KOPT-K1 (cell line): ENCODE data around the gene DCAF4.

Source experiments
- H3K27ac ChIP-seq: fragments of 200-600 bp; sonication (generic); 2 replicates; pipeline ENCODE4 v1.5.1; 2016; ENCODE audit warnings: antibody characterized with exemption, mild to moderate bottlenecking, low read depth, low read length; ENCODE audit not compliant: poor library complexity, severe bottlenecking
- H3K36me3 ChIP-seq: fragments of 200-600 bp; sonication (generic); 2 replicates; pipeline ENCODE4 v1.5.1; 2017; ENCODE audit warnings: antibody characterized with exemption, mild to moderate bottlenecking, low read length, moderate library complexity; ENCODE audit not compliant: insufficient read depth
- H3K9me3 ChIP-seq: fragments of 200-600 bp; sonication (generic); 2 replicates; pipeline ENCODE4 v1.5.1; 2017; ENCODE audit warnings: antibody characterized with exemption, low read length, mild to moderate bottlenecking; ENCODE audit not compliant: insufficient read depth, poor library complexity, severe bottlenecking

DCAF4 gene

DNA sequence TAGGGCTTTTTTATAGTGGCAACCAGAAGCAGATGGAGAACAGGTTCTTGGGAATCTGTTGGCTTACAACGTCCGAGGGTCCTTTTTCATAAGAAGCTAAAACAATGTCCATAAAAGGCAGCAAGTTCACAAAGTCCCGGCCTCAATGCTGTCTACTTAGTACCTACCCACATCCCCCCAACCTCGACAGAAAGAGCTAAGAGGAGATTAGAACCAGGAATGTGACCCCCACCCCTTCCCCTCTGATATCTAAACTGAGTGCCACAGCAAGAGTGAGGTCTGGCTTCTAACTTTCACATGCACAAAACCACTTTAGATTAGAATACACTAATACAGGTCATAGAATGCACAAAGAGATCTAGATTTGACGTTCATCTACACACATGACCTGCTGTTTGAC, 36.9 kb upstream of the DCAF4 start:
- no peak overlapping the region for H3K27ac ChIP-seq
- H3K36me3 ChIP-seq = no peaks in the 10 kb centered on the region

GRCh38 chr14:72891666-72892102, 34.6 kb upstream of the DCAF4 start:
- no peaks in the 10 kb centered on the region for H3K36me3 ChIP-seq
- no peaks in the 10 kb centered on the region for H3K9me3 ChIP-seq
- H3K27ac ChIP-seq = no peak overlapping the region

More for the DNA sequence above, 36.9 kb upstream of the DCAF4 start:
- H3K9me3 ChIP-seq = no peaks in the 10 kb centered on the region

GRCh38 chr14:72892103-72892878, 34.0 kb upstream of the DCAF4 start:
- H3K27ac ChIP-seq = peak overlapping the region; percentile 77

GRCh38 chr14:72892879-72893635, 33.2 kb upstream of the DCAF4 start:
- peak overlapping the region; percentile 77 for H3K27ac ChIP-seq
- H3K9me3 ChIP-seq = no peaks in the 10 kb centered on the region
- H3K36me3 ChIP-seq = no peaks in the 10 kb centered on the region

More at GRCh38 chr14:72892103-72892878, 34.0 kb upstream of the DCAF4 start:
- Histone ChIP-seq H3K9me3 (no peaks in the 10 kb centered on the region), H3K36me3 (no peaks in the 10 kb centered on the region)

DNA sequence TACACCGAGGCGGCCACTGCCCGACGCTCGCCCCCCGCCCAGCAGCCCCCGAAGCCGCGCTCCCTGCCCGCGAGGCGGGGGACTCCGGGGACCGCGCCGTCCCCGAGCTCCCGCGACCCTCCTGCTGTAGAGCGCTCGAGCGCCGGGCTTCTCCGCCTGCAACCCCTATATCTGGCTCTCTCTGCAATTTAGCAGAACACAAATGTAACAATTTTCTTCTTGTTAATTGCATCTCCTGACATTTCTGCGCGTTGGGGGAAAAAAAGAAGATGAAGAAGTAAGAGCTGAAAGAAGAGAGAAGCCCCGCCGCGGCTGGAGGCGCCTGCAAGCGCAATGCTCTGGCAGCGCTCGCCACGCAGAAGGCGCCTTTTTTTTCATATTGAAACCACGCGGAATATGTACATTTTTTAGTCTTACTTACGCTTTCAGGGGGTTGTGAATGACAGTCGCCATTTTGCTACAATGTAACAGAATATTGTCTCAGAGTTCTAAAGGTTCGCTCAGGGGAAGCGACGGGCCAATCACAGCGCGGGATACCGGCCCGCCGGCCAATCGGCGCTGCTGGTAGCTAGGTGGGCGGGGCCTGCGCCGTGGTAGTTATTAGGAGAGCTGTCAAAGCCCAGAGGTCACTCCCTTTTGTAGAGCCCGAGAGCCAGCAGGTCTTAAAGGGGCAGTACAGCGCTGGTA, 32.5 kb upstream of the DCAF4 start, which contains the start of gene DPF3:
Gene DPF3, minus strand, starts transcription at position 466 of the 687 bp plus-strand sequence. Its CDS starts 13 bp downstream, at position 453.
- H3K9me3 ChIP-seq = no peaks in the 10 kb centered on the region
- H3K27ac ChIP-seq = peak within 1 kb of the TSS; percentile 77
- H3K36me3 ChIP-seq = no peaks in the 10 kb centered on the region

DNA sequence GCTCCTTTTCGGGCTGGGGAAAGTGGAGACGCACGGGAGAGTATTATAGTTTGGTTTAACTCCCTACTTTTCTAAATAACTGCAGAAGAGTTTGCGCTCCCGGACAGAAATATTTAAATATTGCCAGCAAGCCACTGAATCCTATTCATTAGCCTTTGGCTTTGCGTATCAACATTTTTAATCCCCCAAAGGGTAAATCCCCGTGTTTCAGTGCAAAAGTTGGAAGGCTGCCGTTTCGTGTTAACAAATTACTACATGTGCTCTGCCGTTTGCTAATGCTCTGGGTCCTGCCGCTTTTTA, 32.0 kb upstream of the DCAF4 start:
- Histone ChIP-seq H3K9me3 (no peaks in the 10 kb centered on the region), H3K36me3 (no peaks in the 10 kb centered on the region), H3K27ac (peak overlapping the region; percentile 77)

DNA sequence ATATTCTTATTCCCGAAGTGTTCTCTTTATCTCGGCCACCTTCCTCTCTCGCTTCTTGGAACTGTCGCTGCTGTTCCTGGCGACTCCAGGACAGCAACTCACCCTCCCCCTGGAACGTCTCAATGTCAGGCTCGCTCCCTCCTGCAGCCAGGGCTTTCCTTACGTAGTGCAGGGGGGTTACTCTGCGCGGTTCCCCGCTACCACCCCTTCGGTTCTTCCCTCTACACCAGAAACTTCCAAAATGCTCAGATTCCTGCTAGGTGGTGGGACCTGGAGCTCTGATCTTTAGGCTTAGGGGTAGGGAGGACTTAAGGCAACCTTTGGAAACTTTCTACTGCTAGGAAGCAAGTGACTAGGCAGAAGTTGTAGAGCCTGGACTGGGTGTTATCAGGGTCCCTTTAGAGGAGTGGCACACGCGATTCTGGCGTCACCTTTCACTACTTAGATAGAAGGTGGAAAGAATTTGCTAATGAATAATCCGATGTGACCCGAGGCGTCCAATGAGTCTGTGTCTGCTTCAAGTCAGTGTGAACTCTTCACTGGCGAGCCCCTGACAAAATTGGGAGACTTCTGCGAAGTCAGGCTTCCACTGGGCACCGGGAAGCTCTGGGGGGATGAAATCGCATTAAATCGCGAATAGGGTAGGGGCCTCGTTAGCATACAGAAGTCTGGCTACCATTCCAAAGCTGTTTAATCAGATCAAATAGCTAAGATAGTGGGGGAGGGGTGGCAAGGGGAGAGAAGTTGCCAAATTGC, 31.5 kb upstream of the DCAF4 start:
- Histone ChIP-seq H3K27ac (peak overlapping the region; percentile 77), H3K9me3 (no peaks in the 10 kb centered on the region), H3K36me3 (no peaks in the 10 kb centered on the region)

- peak overlapping the region; percentile 66 for H3K27ac ChIP-seq
- H3K9me3 ChIP-seq = no peaks in the 10 kb centered on the region
- no peaks in the 10 kb centered on the region for H3K36me3 ChIP-seq
Observed at GRCh38 chr14:72898448-72898847, 27.8 kb upstream of the DCAF4 start.

DNA sequence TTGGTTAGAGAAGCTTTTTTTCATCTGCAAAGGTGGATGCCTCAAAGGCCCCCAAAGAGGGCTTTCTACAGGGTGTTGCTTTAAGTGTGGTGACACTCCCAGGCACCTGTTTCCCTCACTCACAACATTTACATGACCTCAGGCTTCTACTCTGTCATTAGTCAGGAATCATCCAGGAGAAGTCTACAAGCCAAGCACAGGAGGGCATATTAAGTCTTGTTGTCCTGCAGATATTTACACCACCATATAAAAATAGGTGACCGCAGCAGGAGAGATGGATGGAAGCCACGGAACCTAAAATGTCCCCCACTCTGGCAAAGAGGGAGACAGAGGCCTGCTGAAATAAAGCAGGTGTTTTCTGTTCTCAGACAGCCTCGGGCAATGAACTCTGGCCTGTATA, 24.9 kb upstream of the DCAF4 start:
- Histone ChIP-seq H3K9me3 (no peaks in the 10 kb centered on the region), H3K27ac (peak overlapping the region; percentile 66), H3K36me3 (no peaks in the 10 kb centered on the region)

DNA sequence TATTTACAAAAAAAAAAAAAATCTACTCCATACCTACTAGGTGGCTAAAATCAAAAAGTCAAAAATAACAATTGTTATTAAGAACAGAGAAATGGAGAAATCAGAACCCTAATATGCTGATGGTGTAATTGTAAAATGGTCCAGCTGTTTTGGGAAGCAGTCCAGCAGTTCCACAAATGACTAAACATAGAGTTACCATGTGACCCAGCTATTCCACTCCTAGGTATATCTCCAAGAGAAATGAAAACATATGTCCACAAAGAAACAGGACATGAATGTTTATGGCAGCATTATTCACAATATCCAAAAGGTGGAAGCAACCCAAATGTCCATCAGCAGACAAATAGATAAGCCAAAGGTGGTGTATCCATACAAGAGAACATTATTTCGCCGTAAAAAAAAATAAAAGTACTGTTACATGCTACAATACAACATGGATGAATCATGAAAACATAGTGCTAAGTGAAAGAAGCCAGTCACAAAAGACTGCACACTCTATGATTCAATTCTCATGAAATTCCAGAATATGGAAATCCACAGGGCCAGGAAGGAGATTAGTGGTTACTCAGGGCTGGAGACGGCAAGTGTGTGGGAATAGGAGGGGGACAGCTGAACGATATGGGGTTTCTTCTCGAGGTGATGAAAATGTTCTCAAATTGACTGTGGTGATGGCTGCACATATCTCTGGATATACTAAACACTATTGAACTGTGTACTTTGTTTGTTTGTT, 23.3 kb upstream of the DCAF4 start:
- H3K36me3 ChIP-seq = no peaks in the 10 kb centered on the region
- no peak overlapping the region for H3K27ac ChIP-seq
- H3K9me3 ChIP-seq = no peaks in the 10 kb centered on the region

- Histone ChIP-seq H3K36me3 (no peaks in the 10 kb centered on the region), H3K9me3 (no peaks in the 10 kb centered on the region), H3K27ac (no peak overlapping the region)
Observed at GRCh38 chr14:72903716-72904115, 22.5 kb upstream of the DCAF4 start.

DNA sequence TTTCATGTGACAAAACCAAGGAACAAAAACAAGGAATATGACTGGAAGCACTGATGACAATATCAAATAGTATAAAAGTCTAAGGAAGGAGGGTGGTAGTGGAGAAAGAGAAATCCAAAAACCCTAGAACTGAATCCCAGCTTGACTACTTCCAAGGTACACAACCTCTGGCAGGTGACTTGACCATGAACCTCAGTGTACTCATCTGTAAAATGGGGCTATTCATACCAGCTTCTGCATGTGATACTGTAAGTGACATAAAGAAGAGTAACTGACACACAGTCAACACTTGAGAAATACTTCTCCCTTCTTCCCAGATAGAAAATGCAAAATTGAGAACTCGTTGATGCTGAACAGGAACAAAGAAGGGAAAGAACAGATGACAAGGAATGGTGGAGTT, 22.0 kb upstream of the DCAF4 start:
- H3K9me3 ChIP-seq = no peaks in the 10 kb centered on the region
- no peak overlapping the region for H3K27ac ChIP-seq
- H3K36me3 ChIP-seq = no peaks in the 10 kb centered on the region

- no peaks in the 10 kb centered on the region for H3K9me3 ChIP-seq
- no peak overlapping the region for H3K27ac ChIP-seq
- H3K36me3 ChIP-seq = no peaks in the 10 kb centered on the region
Observed at GRCh38 chr14:72904840-72905561, 21.3 kb upstream of the DCAF4 start.

DNA sequence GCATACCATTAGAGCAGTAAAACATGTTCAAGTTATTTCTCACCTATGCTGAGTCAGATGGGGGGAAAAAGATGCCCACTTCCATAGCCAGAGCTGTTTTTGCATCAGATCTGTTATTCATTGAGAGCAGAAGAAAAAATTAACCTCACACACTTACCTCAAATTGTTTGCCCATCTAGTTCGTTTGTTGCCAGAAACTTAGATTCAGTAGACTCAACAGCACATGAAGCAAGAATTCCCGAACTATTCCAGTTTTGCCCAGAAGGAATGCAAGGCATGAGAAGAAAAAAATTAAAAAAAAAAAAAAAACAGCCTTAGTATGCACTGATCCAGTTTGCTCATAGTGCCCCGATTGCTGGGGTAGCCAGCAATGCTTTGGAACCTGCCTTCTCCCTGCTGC, 19.9 kb upstream of the DCAF4 start:
- Histone ChIP-seq H3K9me3 (no peaks in the 10 kb centered on the region), H3K27ac (no peak overlapping the region), H3K36me3 (no peaks in the 10 kb centered on the region)
